ENCODE measurements around the gene SLC4A11.

DNA sequence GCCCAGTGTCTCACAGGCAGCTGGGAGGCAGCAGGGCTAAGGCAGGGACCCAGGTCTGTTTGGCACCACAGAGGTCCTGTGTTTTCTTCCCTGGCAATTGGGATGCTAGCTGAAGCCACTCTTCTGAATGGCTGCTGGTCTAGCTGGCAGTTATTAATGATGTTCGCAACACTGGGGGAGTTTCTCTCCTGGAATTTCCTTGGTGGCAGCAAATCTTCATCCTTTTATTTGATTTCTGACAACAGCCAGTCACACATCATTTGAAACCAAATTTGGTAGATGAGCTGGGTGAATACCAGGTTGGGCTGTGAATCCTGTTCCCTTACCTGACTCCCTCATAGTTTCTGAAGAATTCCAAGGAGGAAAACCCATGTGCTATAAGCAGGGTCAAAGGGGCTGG lies 40.8 kb upstream of the SLC4A11 start:
- TF ChIP-seq, protein P1, sequence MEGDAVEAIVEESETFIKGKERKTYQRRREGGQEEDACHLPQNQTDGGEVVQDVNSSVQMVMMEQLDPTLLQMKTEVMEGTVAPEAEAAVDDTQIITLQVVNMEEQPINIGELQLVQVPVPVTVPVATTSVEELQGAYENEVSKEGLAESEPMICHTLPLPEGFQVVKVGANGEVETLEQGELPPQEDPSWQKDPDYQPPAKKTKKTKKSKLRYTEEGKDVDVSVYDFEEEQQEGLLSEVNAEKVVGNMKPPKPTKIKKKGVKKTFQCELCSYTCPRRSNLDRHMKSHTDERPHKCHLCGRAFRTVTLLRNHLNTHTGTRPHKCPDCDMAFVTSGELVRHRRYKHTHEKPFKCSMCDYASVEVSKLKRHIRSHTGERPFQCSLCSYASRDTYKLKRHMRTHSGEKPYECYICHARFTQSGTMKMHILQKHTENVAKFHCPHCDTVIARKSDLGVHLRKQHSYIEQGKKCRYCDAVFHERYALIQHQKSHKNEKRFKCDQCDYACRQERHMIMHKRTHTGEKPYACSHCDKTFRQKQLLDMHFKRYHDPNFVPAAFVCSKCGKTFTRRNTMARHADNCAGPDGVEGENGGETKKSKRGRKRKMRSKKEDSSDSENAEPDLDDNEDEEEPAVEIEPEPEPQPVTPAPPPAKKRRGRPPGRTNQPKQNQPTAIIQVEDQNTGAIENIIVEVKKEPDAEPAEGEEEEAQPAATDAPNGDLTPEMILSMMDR (IDR thresholded peaks at IDR 0.05; ENCODE audit: low read depth, low read length), result no peak
- no peak for TF ChIP-seq POLR2A (IDR thresholded peaks at IDR 0.05; ENCODE audit: extremely low read depth, insufficient read length)
- TF ChIP-seq MYC (IDR thresholded peaks at IDR 0.05; ENCODE audit: low read depth, low read length), result no peak
- TF ChIP-seq, protein P2, sequence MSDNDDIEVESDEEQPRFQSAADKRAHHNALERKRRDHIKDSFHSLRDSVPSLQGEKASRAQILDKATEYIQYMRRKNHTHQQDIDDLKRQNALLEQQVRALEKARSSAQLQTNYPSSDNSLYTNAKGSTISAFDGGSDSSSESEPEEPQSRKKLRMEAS (IDR thresholded peaks at IDR 0.05; ENCODE audit: low read depth, low read length), result no peak
